ENCODE data around the gene NRM. TPM values are rescaled to one million over a fixed set of nuclear protein-coding genes. Genes with fewer than 3 reads are reported as not detected.

The NRM gene
- total RNA-seq, 2 experiments from 2014 or later: 25.8 to 36.4 TPM

GRCh38 chr6:30646450-30647241, 44.1 kb downstream of the NRM start, which contains the start of gene C6orf136:
C6orf136 (plus strand) TSS chr6:30647133; CDS start chr6:30647232, 99 bp downstream.
- H3K4me1 Mint-ChIP-seq: peaks cover 20% of the 10 kb centered on the region
- DNase-seq (peak; percentile 97), ATAC-seq (peak; percentile 86)
- H3K4me3 Mint-ChIP-seq: peak within 1 kb of the TSS; percentile 78
- POLR2A ChIA-PET: interaction anchor here (0.6 to 1.2 kb wide), 2 partner anchors 31 to 32 kb away, joined by 3 to 17 read pairs; no protein-coding TSS in a partner anchor
- H3K27ac Mint-ChIP-seq: peak within 1 kb of the TSS; percentile 88
- CTCF ChIA-PET: interaction anchor here (0.7 to 1.6 kb wide), 4 partner anchors 19 to 111 kb away, joined by 3 to 7 read pairs (median 3); partner anchors contain the start of gene DHX16
- H3K36me3 Mint-ChIP-seq (ENCODE audit: low read depth): peaks cover 16% of the 10 kb centered on the region
- intact Hi-C loops (cut with DNase I, micrococcal nuclease): loop anchor here (1.0 to 2.0 kb wide), 12 partner anchors 20 to 512 kb away; partner anchors contain the start of genes MRPS18B (in 2 of the 2), PPP1R10 (in 2 of the 2), ABCF1 (in 1 of the 2) and ATAT1 (in 1 of the 2)
- H3K9me3 Mint-ChIP-seq (ENCODE audit: low read depth): no peaks in the 10 kb centered on the region
- H3K27me3 Mint-ChIP-seq: no peaks in the 10 kb centered on the region

DNA sequence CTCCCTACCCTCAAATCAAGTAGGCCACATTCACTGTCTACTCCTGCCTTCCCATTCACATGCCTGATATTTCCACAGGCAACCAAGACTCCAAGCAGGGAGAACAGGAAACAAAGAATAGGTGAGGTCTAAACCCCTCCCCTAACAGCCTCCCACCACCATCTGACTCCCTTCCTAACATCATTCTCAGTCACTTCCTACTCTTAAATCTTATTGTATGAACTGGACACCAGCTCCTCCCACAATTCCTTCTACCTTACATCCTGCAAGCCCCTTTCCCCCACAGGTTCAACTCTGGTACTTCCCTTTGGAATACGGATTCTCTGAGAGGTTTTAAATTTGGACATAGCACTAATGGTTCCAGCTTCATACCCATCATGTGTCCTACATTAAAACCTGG, 44.8 kb downstream of the NRM start:
- ChIA-PET POLR2A (interaction anchor here (1.2 kb wide), 1 partner anchor 31 kb away, joined by 17 read pairs; no protein-coding TSS in a partner anchor), CTCF (interaction anchor here (0.7 to 1.6 kb wide), 4 partner anchors 20 to 90 kb away, joined by 3 to 7 read pairs (median 3); partner anchors contain the start of gene DHX16)
- peaks cover 23% of the 10 kb centered on the region for H3K4me1 Mint-ChIP-seq
- intact Hi-C loops (cut with DNase I, micrococcal nuclease): loop anchor here in 1 of 2 experiments (2.0 kb wide), 1 partner anchor 75 kb away; the partner anchor contains the start of gene TUBB
- H3K9me3 Mint-ChIP-seq (ENCODE audit: low read depth): no peaks in the 10 kb centered on the region
- DNase-seq (no peak), ATAC-seq (no peak)
- no peaks in the 10 kb centered on the region for H3K27me3 Mint-ChIP-seq
- H3K27ac Mint-ChIP-seq: peak overlapping the region; percentile 88
- peaks cover 16% of the 10 kb centered on the region for H3K36me3 Mint-ChIP-seq (ENCODE audit: low read depth)
- peak overlapping the region; percentile 78 for H3K4me3 Mint-ChIP-seq

DNA sequence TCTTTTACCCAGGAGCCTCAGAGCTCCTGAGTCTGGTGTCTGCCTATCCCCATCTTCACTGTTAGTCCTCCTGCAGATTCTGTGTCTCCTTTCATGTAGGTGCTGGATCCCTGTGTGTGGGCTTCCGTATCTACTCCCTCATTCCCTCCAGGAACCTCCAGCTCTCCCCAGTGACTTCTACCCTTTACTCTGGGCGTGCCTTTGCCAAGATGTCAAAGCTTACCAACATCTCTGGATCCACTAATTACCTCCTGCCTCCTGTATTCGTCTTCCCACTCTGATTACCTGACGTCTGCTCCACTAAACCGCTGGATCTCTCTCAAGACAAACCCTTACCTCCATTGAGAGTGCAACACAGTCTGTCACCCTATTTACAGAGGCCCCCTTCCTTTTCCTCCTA, 46.0 kb downstream of the NRM start:
- DNase-seq (no peak), ATAC-seq (no peak)
- Mint-ChIP-seq H3K9me3 (ENCODE audit: low read depth) (no peaks in the 10 kb centered on the region), H3K36me3 (ENCODE audit: low read depth) (peaks cover 15% of the 10 kb centered on the region), H3K27ac (no peak overlapping the region), H3K4me3 (no peak overlapping the region), H3K27me3 (no peaks in the 10 kb centered on the region), H3K4me1 (peaks cover 24% of the 10 kb centered on the region)
- ChIA-PET POLR2A (interaction anchor here (0.6 kb wide), 1 partner anchor 34 kb away, joined by 3 read pairs; no protein-coding TSS in a partner anchor), CTCF (interaction anchor here (0.7 kb wide), 1 partner anchor 509 kb away, joined by 3 read pairs; no protein-coding TSS in a partner anchor)
- intact Hi-C loops (cut with DNase I, micrococcal nuclease): no loop called here

GRCh38 chr6:30643656-30644055, 47.1 kb downstream of the NRM start:
- no peak for ATAC-seq
- H3K27ac Mint-ChIP-seq: no peak overlapping the region

DNA sequence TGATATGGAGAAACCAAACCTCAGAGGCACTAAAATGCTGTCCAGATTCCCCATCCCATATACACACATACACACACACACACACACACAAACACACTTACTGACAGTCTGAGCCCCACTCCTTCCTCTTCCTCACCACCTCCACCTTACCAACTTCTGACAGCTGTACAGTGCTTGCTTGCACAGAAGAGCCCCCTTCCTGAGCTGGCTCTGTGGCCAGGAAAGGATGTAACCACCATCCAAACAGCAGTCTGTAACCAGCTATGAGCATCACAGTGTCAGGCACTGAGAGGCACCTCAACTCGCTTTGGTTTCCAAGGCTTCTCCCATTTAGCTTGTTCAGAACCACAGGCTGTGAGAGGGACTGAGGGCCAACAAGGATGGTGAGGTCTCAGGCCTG, 49.7 kb downstream of the NRM start:
- H3K27ac Mint-ChIP-seq: peak overlapping the region; percentile 69
- POLR2A ChIA-PET: no interaction called here
- no peaks in the 10 kb centered on the region for H3K9me3 Mint-ChIP-seq (ENCODE audit: low read depth)
- H3K27me3 Mint-ChIP-seq: no peaks in the 10 kb centered on the region
- peaks cover 12% of the 10 kb centered on the region for H3K36me3 Mint-ChIP-seq (ENCODE audit: low read depth)
- no peak for DNase-seq
- peaks cover 10% of the 10 kb centered on the region for H3K4me1 Mint-ChIP-seq
- intact Hi-C loops (cut with DNase I, micrococcal nuclease): no loop called here
- CTCF ChIA-PET: interaction anchor here (0.6 to 1.6 kb wide), 5 partner anchors 28 to 261 kb away, joined by 3 to 4 read pairs (median 3); no protein-coding TSS in a partner anchor
- H3K4me3 Mint-ChIP-seq: no peak overlapping the region
- no peak for ATAC-seq

More at GRCh38 chr6:30643656-30644055, 47.1 kb downstream of the NRM start:
- intact Hi-C loops (cut with DNase I, micrococcal nuclease): no loop called here
- peaks cover 22% of the 10 kb centered on the region for H3K4me1 Mint-ChIP-seq
- H3K27me3 Mint-ChIP-seq: no peaks in the 10 kb centered on the region
- H3K9me3 Mint-ChIP-seq (ENCODE audit: low read depth): no peaks in the 10 kb centered on the region
- ChIA-PET CTCF (no interaction called here), POLR2A (no interaction called here)
- no peak overlapping the region for H3K4me3 Mint-ChIP-seq
- peaks cover 13% of the 10 kb centered on the region for H3K36me3 Mint-ChIP-seq (ENCODE audit: low read depth)
- DNase-seq: no peak

DNA sequence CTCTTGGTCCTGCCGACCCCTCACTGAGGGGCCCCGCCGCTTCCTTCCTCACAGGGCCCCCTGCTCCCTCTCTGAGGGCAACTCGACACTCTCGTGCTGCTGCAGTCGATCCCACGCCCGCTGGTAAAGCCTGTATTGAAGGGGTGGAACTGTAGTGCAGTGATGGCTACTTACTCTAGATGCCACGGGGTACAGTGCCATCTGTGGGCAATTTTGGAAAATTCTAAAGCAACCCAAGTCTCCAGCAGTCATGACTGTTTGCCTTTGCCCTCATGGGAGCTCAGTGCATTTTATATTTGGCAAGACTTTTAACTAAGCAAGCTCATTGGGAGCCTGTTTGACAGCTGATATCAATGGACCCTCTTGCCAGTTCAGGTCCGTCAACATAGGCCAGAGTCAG, 50.3 kb downstream of the NRM start:
- ATAC-seq (peak; percentile 42), DNase-seq (no peak)
- H3K9me3 Mint-ChIP-seq (ENCODE audit: low read depth): no peaks in the 10 kb centered on the region
- no peaks in the 10 kb centered on the region for H3K27me3 Mint-ChIP-seq
- ChIA-PET POLR2A (no interaction called here), CTCF (interaction anchor here (1.6 kb wide), 1 partner anchor 43 kb away, joined by 4 read pairs; no protein-coding TSS in a partner anchor)
- H3K4me3 Mint-ChIP-seq: no peak overlapping the region
- no peak overlapping the region for H3K27ac Mint-ChIP-seq
- H3K36me3 Mint-ChIP-seq (ENCODE audit: low read depth): peaks cover 6% of the 10 kb centered on the region
- intact Hi-C loops (cut with DNase I, micrococcal nuclease): no loop called here
- peaks cover 5% of the 10 kb centered on the region for H3K4me1 Mint-ChIP-seq

Other genes starting within 250 kb of the NRM start
- 100 to 1,000 TPM; 451 to 502 TPM for gene HLA-E, start 201.5 kb downstream of the NRM start, total RNA-seq
- gene GNL1, start 134.5 kb downstream of the NRM start, total RNA-seq: 100 to 1,000 TPM in 1 of 2 experiments, 10 to 100 TPM in 1; 91.3 to 104 TPM
- gene PRR3, start 133.7 kb downstream of the NRM start, total RNA-seq: 10 to 100 TPM; 29.4 to 45.8 TPM
- 100 to 1,000 TPM in 1 of 2 experiments, 10 to 100 TPM in 1; 100.0 to 105 TPM for gene ABCF1, start 119.5 kb downstream of the NRM start, total RNA-seq
- 10 to 100 TPM; 75.6 to 100.0 TPM for gene PPP1R10, start 73.7 kb downstream of the NRM start, total RNA-seq
- 100 to 1,000 TPM; 111 to 114 TPM for gene MRPS18B, start 73.1 kb downstream of the NRM start, total RNA-seq
- 1 to 10 TPM; 7.1 to 9.2 TPM for gene ATAT1, start 64.1 kb downstream of the NRM start, total RNA-seq
- 10 to 100 TPM; 26.5 to 30.8 TPM for gene C6orf136, start 43.9 kb downstream of the NRM start, total RNA-seq
- 10 to 100 TPM; 34.5 to 36.7 TPM for gene DHX16, start 18.0 kb downstream of the NRM start, total RNA-seq
- 100 to 1,000 TPM; 145 to 186 TPM for gene PPP1R18, start 4.3 kb downstream of the NRM start, total RNA-seq
- 100 to 1,000 TPM in 1 of 2 experiments, 10 to 100 TPM in 1; 92.0 to 101 TPM for gene MDC1, start 26.3 kb upstream of the NRM start, total RNA-seq
- 1,000 to 10,000 TPM; 1,569 to 1,746 TPM for gene TUBB, start 29.4 kb upstream of the NRM start, total RNA-seq
- gene FLOT1, start 51.7 kb upstream of the NRM start, total RNA-seq: 100 to 1,000 TPM; 155 to 188 TPM
- gene IER3, start 53.6 kb upstream of the NRM start, total RNA-seq: 100 to 1,000 TPM; 196 to 221 TPM
- gene DDR1, start 193.5 kb upstream of the NRM start, total RNA-seq: 10 to 100 TPM in 1 of 2 experiments, 1 to 10 TPM in 1; 9.5 to 12.6 TPM
- gene GTF2H4, start 217.2 kb upstream of the NRM start, total RNA-seq: 10 to 100 TPM; 35.9 to 40.9 TPM
- 10 to 100 TPM; 68.1 to 81.1 TPM for gene VARS2, start 223.3 kb upstream of the NRM start, total RNA-seq
- gene SFTA2, start 241.2 kb upstream of the NRM start, total RNA-seq: not detected
- gene MUCL3, start 250.0 kb upstream of the NRM start, total RNA-seq: not detected